SK-N-SH treated with all-trans-retinoic acid at 6 μM for 48 hours (cell line): ENCODE measurements around the gene ATPAF1.
A peak's percentile ranks its signal among the peaks of the same experiment; 100 is the strongest.

Experiments
- ATAC-seq: fragments of 200-7000 bp; cut with Tn5 transposase; 3 replicates; pipeline ENCODE4 v1.9.1; 2020; ENCODE audit warnings: mild to moderate bottlenecking, moderate library complexity
- ARNTL ChIP-seq: fragments of 450-650 bp; formaldehyde crosslinking; IDR thresholded peaks from 2 replicates; pipeline ENCODE4 v1.5.0; 2020; ENCODE audit warnings: low read depth, mild to moderate bottlenecking, moderate library complexity, borderline replicate concordance
- BACH2 ChIP-seq: fragments of 250-450 bp; sonication (Bioruptor Pico); IDR thresholded peaks from 2 replicates; pipeline ENCODE4 v1.9.0; 2021; ENCODE audit warnings: mild to moderate bottlenecking, borderline replicate concordance
- CSDC2 ChIP-seq: fragments of 250-450 bp; sonication (Bioruptor Pico); IDR thresholded peaks from 2 replicates; pipeline ENCODE4 v1.5.0; 2020; ENCODE audit warnings: mild to moderate bottlenecking, moderate library complexity
- ESRRG ChIP-seq: fragments of 250-450 bp; sonication (Bioruptor Pico); IDR thresholded peaks from 2 replicates; pipeline ENCODE4 v1.6.1; 2021; ENCODE audit warnings: mild to moderate bottlenecking
- GLIS3 ChIP-seq: fragments of 250-450 bp; sonication (Bioruptor Pico); IDR thresholded peaks from 2 replicates; pipeline ENCODE4 v1.5.0; 2020; ENCODE audit warnings: mild to moderate bottlenecking, moderate library complexity
- ISL1 ChIP-seq: fragments of 250-450 bp; sonication (Bioruptor Pico); IDR thresholded peaks from 2 replicates; pipeline ENCODE4 v2.1.2; 2022; ENCODE audit warnings: mild to moderate bottlenecking, moderate library complexity
- OSR1 ChIP-seq: fragments of 250-450 bp; sonication (Bioruptor Pico); IDR thresholded peaks from 2 replicates; pipeline ENCODE4 v1.8.0; 2022; ENCODE audit warnings: moderate library complexity, mild to moderate bottlenecking, inconsistent platforms
- PPARA ChIP-seq: fragments of 250-450 bp; sonication (Bioruptor Pico); IDR thresholded peaks from 2 replicates; pipeline ENCODE4 v1.5.0; 2020; ENCODE audit warnings: mild to moderate bottlenecking, borderline replicate concordance
- RARB ChIP-seq: fragments of 250-450 bp; sonication (Bioruptor Pico); IDR thresholded peaks from 2 replicates; pipeline ENCODE4 v1.8.0; 2021; ENCODE audit warnings: mild to moderate bottlenecking, moderate library complexity
- SNAI2 ChIP-seq: fragments of 250-450 bp; sonication (Bioruptor Pico); IDR thresholded peaks from 2 replicates; pipeline ENCODE4 v1.5.0; 2020; ENCODE audit warnings: mild to moderate bottlenecking, moderate library complexity
- TCF4 ChIP-seq: fragments of 250-450 bp; sonication (Bioruptor Pico); IDR thresholded peaks from 2 replicates; pipeline ENCODE4 v1.8.0; 2021; ENCODE audit warnings: mild to moderate bottlenecking, moderate library complexity, borderline replicate concordance
- TOX ChIP-seq: fragments of 250-450 bp; sonication (Bioruptor Pico); IDR thresholded peaks from 2 replicates; pipeline ENCODE4 v1.8.0; 2021; ENCODE audit warnings: mild to moderate bottlenecking, moderate library complexity, borderline replicate concordance
- ZC3H10 ChIP-seq: fragments of 250-450 bp; sonication (Bioruptor Pico); IDR thresholded peaks from 2 replicates; pipeline ENCODE4 v1.5.1; 2021; ENCODE audit warnings: mild to moderate bottlenecking, moderate library complexity
- ZFP3 ChIP-seq: fragments of 250-450 bp; sonication (Bioruptor Pico); IDR thresholded peaks from 2 replicates; pipeline ENCODE4 v1.5.0; 2020; ENCODE audit warnings: mild to moderate bottlenecking, moderate library complexity
- ZFP30 ChIP-seq: fragments of 450-650 bp; formaldehyde crosslinking; IDR thresholded peaks from 2 replicates; pipeline ENCODE4 v1.5.0; 2022; ENCODE audit warnings: mild to moderate bottlenecking, moderate library complexity
- ZNF565 ChIP-seq: fragments of 450-650 bp; formaldehyde crosslinking; conservative IDR thresholded peaks from 2 replicates; pipeline ENCODE4 v1.5.0; 2020; ENCODE audit warnings: low read depth, mild to moderate bottlenecking, moderate library complexity
- ZNF70 ChIP-seq: fragments of 450-650 bp; formaldehyde crosslinking; IDR thresholded peaks from 2 replicates; pipeline ENCODE4 v1.5.0; 2020; ENCODE audit warnings: mild to moderate bottlenecking, moderate library complexity
- ZNF8 ChIP-seq: fragments of 450-650 bp; formaldehyde crosslinking; IDR thresholded peaks from 2 replicates; pipeline ENCODE4 v1.5.0; 2020; ENCODE audit warnings: mild to moderate bottlenecking, moderate library complexity
- TF ChIP-seq, protein P1 (sequence below): fragments of 250-450 bp; sonication (Bioruptor Pico); IDR thresholded peaks from 2 replicates; pipeline ENCODE4 v1.5.1; 2020; ENCODE audit warnings: low read depth, mild to moderate bottlenecking, moderate library complexity
- TF ChIP-seq, protein P2 (sequence below): fragments of 250-450 bp; sonication (Bioruptor Pico); IDR thresholded peaks from 2 replicates; pipeline ENCODE4 v1.5.0; 2020; ENCODE audit warnings: mild to moderate bottlenecking, moderate library complexity
- TF ChIP-seq, protein P3 (sequence below): fragments of 250-450 bp; sonication (Bioruptor Pico); IDR thresholded peaks from 2 replicates; pipeline ENCODE4 v1.5.1; 2021; ENCODE audit warnings: mild to moderate bottlenecking, moderate library complexity
- TF ChIP-seq, protein P4 (sequence below): fragments of 250-450 bp; sonication (Bioruptor Pico); IDR thresholded peaks from 2 replicates; pipeline ENCODE4 v1.8.0; 2021; ENCODE audit warnings: low read depth, mild to moderate bottlenecking, moderate library complexity, borderline replicate concordance

Gene ATPAF1

DNA sequence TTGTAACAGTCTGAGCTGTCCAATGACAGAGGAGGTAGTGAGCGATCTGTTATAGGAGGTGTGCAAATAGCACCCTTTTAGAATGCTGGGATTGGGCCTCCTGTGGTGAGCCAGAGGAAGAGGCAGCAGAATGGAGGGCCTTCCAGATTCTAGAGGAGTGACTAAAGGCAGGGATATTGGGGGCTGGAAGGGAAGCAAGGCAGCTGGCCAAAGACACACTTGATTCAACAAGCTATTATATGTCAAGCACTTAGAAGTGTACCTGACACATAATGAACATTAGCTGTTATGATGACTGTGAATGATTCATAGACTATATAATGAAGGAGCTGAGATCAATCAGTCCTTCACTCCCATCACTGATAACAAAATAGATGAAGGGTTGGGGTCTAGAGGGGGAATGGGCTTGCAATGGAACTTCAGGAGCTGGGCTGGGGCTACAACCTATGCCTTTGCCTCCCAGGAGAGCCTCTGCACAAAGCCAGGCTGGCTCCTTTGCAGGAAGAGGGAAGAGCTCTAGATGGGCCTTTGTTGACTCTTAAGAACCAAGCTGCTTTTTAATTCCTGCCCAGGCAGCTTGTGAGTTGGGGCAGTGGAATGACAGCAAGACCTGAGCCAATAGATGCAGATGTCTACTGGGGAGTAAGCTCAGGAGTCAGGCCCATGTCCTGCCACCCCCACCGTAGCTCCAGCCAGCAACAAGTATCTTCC, 61.8 kb downstream of the ATPAF1 start:
- no peak for TF ChIP-seq PPARA (CRISPR knock-in tag)
- no peak for TF ChIP-seq ZNF8
- TF ChIP-seq TCF4 (CRISPR knock-in tag), result no peak
- TF ChIP-seq OSR1, result no peak
- no peak for TF ChIP-seq ZFP30
- no peak for TF ChIP-seq TOX (CRISPR knock-in tag)
- TF ChIP-seq ZNF70 (CRISPR knock-in tag), result no peak
- TF ChIP-seq ISL1 (CRISPR knock-in tag), result no peak
- TF ChIP-seq ZNF565 (CRISPR knock-in tag), result no peak
- no peak for ATAC-seq

DNA sequence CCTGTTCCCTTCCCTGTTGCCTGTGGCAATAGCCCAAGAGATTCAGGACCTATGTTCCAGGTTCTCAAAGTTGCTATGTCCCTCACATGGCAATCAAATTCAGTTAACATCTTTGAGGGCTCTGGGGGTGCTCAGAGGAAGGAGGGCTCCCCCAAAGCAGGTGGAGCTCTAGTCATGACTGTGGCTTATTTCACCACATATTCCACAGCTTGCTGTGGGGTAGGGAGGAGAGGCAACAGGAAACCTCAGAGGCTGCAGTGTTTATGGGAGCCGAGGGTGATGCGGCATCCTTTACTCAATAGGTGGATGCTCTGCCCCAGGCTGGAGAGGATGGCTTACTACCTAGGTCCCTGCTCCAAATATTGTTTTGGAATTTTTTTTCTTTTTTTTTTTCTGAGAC, 62.9 kb downstream of the ATPAF1 start:
- no peak for ATAC-seq
- TF ChIP-seq ARNTL (CRISPR knock-in tag) (no peak), ESRRG (no peak), ZC3H10 (CRISPR knock-in tag) (no peak), ZNF8 (no peak), ISL1 (CRISPR knock-in tag) (no peak), SNAI2 (CRISPR knock-in tag) (no peak), ZFP30 (no peak), CSDC2 (CRISPR knock-in tag) (no peak), TOX (CRISPR knock-in tag) (no peak)

DNA sequence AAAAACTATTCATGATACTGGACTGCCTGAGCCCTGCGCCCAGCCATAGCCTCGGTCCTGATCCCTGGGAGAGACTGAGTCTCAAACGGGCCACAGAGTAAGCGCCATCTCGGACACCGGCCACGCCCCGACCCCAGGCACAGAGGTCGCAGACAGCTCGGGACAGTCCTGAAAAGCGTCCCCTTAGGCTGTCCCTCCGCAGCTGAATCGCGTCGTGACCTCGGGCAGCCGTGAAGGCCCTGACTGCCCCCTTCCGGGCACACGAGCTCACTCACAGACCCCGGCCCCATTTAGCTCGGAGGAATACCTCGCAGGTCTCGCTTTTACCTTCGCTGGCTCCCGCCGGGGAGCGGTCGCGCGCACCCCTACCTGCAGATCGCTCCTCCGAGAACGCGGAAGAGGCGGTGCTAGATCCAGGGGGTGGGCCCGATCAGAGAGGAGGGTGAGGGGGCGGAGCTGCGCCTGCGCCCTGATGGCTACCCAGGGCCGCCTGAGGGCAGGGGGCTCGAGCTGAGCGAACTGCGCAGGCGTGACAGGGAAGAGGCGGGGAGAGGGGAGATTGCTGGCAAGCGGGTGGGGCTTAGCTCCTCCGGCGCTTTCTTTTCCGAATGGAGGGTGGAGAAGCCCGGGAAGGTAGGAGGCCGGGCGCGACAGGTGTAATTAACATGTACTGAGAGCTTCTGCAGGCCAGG, 64.2 kb downstream of the ATPAF1 start, which contains the start of gene MKNK1:
Gene MKNK1, minus strand, starts transcription at position 411 of the 692 bp plus-strand sequence. CDS start 20,941 bp downstream, outside the sequence.
- TF ChIP-seq PPARA (CRISPR knock-in tag), result no peak
- TF ChIP-seq ZNF565 (CRISPR knock-in tag), result no peak
- TF ChIP-seq, protein P1, sequence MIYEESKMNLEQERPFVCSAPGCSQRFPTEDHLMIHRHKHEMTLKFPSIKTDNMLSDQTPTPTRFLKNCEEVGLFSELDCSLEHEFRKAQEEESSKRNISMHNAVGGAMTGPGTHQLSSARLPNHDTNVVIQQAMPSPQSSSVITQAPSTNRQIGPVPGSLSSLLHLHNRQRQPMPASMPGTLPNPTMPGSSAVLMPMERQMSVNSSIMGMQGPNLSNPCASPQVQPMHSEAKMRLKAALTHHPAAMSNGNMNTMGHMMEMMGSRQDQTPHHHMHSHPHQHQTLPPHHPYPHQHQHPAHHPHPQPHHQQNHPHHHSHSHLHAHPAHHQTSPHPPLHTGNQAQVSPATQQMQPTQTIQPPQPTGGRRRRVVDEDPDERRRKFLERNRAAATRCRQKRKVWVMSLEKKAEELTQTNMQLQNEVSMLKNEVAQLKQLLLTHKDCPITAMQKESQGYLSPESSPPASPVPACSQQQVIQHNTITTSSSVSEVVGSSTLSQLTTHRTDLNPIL (CRISPR knock-in tag), result no peak
- TF ChIP-seq, protein P2, sequence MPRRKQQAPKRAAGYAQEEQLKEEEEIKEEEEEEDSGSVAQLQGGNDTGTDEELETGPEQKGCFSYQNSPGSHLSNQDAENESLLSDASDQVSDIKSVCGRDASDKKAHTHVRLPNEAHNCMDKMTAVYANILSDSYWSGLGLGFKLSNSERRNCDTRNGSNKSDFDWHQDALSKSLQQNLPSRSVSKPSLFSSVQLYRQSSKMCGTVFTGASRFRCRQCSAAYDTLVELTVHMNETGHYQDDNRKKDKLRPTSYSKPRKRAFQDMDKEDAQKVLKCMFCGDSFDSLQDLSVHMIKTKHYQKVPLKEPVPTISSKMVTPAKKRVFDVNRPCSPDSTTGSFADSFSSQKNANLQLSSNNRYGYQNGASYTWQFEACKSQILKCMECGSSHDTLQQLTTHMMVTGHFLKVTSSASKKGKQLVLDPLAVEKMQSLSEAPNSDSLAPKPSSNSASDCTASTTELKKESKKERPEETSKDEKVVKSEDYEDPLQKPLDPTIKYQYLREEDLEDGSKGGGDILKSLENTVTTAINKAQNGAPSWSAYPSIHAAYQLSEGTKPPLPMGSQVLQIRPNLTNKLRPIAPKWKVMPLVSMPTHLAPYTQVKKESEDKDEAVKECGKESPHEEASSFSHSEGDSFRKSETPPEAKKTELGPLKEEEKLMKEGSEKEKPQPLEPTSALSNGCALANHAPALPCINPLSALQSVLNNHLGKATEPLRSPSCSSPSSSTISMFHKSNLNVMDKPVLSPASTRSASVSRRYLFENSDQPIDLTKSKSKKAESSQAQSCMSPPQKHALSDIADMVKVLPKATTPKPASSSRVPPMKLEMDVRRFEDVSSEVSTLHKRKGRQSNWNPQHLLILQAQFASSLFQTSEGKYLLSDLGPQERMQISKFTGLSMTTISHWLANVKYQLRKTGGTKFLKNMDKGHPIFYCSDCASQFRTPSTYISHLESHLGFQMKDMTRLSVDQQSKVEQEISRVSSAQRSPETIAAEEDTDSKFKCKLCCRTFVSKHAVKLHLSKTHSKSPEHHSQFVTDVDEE (CRISPR knock-in tag), result no peak
- TF ChIP-seq SNAI2 (CRISPR knock-in tag), result no peak
- no peak for TF ChIP-seq ZC3H10 (CRISPR knock-in tag)
- no peak for TF ChIP-seq ZNF70 (CRISPR knock-in tag)
- TF ChIP-seq GLIS3, result 0 out of 2 replicates have a peak, but pooled peaks have one; percentile 41
- TF ChIP-seq, all 23 proteins: peak for 1
- ATAC-seq, result peak; percentile 98

DNA sequence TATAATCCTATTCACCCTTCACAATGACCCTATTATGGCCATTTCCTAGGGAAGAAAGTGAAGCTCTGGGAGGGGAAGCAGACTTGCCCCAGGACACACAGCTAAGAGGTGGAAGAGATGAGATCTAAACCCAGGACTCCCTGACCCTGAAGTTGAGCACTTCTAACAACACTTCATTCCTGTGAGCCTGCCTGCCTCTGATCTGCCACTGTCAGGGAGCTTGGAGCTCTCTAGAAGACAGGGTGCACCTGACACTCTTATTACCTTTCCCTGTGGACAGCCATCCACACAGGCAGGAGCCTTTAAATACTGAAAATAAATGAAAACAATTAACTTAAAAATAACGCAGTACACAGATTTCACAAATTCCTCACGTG, 64.7 kb downstream of the ATPAF1 start:
- peak; percentile 56 for ATAC-seq
- no peak for TF ChIP-seq ESRRG
- TF ChIP-seq ZFP30, result no peak
- TF ChIP-seq, protein P3, sequence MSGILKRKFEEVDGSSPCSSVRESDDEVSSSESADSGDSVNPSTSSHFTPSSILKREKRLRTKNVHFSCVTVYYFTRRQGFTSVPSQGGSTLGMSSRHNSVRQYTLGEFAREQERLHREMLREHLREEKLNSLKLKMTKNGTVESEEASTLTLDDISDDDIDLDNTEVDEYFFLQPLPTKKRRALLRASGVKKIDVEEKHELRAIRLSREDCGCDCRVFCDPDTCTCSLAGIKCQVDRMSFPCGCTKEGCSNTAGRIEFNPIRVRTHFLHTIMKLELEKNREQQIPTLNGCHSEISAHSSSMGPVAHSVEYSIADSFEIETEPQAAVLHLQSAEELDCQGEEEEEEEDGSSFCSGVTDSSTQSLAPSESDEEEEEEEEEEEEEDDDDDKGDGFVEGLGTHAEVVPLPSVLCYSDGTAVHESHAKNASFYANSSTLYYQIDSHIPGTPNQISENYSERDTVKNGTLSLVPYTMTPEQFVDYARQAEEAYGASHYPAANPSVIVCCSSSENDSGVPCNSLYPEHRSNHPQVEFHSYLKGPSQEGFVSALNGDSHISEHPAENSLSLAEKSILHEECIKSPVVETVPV (CRISPR knock-in tag), result no peak
- TF ChIP-seq ZFP3 (CRISPR knock-in tag), result no peak
- no peak for TF ChIP-seq CSDC2 (CRISPR knock-in tag)
- TF ChIP-seq TOX (CRISPR knock-in tag), result no peak
- TF ChIP-seq ZNF70 (CRISPR knock-in tag), result no peak
- no peak for TF ChIP-seq SNAI2 (CRISPR knock-in tag)
- no peak for TF ChIP-seq ISL1 (CRISPR knock-in tag)
- TF ChIP-seq, protein P1 (CRISPR knock-in tag), result no peak
- no peak for TF ChIP-seq BACH2 (CRISPR knock-in tag)
- TF ChIP-seq TCF4 (CRISPR knock-in tag), result no peak
- TF ChIP-seq, protein P4, sequence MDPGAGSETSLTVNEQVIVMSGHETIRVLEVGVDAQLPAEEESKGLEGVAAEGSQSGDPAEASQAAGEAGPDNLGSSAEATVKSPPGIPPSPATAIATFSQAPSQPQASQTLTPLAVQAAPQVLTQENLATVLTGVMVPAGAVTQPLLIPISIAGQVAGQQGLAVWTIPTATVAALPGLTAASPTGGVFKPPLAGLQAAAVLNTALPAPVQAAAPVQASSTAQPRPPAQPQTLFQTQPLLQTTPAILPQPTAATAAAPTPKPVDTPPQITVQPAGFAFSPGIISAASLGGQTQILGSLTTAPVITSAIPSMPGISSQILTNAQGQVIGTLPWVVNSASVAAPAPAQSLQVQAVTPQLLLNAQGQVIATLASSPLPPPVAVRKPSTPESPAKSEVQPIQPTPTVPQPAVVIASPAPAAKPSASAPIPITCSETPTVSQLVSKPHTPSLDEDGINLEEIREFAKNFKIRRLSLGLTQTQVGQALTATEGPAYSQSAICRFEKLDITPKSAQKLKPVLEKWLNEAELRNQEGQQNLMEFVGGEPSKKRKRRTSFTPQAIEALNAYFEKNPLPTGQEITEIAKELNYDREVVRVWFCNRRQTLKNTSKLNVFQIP (CRISPR knock-in tag), result no peak
- no peak for TF ChIP-seq ZC3H10 (CRISPR knock-in tag)
- TF ChIP-seq GLIS3, result no peak
- no peak for TF ChIP-seq RARB (CRISPR knock-in tag)
- TF ChIP-seq ARNTL (CRISPR knock-in tag), result no peak
- no peak for TF ChIP-seq OSR1
